Kidney glomerular epithelial cell (primary cell): ENCODE data around the gene MRAP2.
"Not testable (repeated sequence)": the region's sequence is repeated elsewhere in the genome, so short reads cannot be mapped to it uniquely, and the experiment has no call there.

ENCODE experiments used
- DNase-seq: peaks from one replicate; lab custom pipeline; 2025; lab: John Stamatoyannopoulos, UW

MRAP2 gene

DNA sequence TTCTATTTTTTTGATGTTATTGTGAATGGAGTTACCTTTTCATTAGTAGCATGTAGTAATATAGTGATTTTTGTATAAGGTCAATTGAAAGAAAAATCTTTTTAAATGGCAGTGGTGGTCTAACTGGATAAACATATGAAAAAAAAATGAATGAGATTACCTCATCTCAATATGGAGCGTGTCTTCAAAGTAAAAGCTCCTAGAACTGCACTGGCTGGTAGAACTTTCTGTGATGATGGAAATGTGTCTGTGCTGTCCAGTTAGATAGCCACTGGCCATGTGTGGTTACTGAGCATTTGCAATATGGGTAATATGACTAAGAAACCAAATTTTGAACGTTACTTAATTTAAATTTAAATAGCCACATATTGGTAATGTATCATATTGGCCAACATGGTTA, 44.1 kb downstream of the MRAP2 start:
- DNase-seq: no peak

DNA sequence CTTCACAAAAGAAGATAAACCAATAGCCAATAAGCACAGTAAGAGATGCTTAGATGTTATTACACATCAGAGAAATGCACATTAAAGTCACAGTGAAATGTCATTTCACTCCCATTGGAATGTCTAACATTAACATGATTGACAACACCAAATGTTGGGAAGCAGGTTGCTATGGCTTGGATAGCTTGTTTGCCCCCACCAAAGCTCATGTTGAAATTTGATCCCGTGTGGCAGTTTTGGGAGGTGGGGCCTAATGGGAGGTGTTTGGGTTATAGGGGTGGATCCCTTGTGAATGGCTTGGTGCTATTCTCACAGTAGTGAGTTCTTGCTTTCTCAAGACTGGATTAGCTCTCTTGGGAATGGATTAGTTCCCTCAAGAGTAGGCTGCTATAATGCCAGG, 44.8 kb downstream of the MRAP2 start:
- no peak for DNase-seq

- DNase-seq: no peak
Observed at GRCh38 chr6:84081222-84081621, 47.6 kb downstream of the MRAP2 start.

DNA sequence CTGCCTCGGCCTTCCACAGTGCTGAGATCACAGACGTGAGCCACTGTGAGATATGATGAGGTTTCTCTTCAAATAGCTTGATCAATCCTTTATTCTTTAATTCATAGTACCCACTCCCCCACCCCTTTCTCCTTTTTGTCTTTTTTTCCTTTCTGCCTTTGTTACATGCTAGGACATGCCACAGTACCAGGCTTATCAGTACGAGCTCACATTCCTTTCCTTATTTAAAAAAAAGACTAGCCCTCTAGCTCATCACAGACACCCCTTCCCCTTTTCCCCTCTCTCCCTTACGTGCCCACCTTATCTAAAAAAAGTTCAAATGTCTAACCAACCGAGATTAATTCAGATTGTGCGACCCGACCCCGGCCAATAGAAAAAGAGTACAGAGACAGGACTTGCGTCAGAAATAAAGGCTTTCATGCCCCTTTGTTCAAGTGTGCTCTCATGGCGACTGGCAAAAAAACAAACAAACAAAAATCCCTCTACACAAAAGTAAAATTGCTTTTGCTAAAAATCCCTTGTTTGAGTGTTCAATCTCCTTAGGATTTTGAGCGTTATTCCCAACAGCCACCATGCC, 49.2 kb downstream of the MRAP2 start:
- no peak for DNase-seq

GRCh38 chr6:84084705-84085104, 51.1 kb downstream of the MRAP2 start:
- not testable (repeated sequence) for DNase-seq

- DNase-seq: no peak
Observed at GRCh38 chr6:84086056-84086455, 52.5 kb downstream of the MRAP2 start.

DNA sequence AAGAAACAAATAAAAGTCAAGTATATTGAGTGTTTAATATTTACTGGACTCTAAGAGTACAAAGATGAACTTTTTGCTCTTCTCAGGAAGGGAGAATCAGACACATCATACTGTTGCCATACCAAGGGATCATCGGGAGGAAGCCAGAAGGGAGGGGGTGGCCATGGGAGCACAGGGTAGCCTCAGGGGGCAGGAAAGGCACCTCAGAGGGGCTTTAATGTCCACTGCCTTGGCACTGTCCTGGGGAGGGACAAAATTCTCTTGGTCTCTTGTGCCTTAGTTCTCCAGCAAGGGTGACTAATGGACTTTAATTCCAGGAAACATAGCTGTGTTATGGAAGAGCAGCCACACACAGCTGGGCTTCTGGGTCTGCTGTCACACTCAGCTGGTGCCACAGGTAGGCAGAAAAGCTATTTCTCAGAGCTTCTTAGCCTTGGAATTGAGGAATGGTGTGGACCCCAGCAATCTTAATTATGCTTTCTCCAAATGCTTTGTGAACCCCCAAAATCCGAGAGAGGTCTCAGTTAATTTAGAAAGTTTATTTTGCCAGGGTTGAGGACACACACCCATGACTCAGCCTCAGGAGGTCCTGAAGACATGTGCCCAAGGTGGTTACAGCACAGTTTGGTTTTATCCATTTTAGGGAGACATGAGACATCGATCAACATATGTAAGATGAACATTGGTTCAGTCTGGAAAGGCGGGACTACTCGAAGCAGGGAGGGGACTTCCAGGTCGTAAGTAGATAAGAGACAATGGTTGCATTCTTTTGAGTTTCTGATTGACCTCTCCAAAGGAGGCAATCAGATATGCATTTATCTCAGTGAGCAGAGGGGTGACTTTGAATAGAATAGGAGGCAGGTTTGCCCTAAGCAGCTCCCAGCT, 53.2 kb downstream of the MRAP2 start:
- no peak for DNase-seq

DNA sequence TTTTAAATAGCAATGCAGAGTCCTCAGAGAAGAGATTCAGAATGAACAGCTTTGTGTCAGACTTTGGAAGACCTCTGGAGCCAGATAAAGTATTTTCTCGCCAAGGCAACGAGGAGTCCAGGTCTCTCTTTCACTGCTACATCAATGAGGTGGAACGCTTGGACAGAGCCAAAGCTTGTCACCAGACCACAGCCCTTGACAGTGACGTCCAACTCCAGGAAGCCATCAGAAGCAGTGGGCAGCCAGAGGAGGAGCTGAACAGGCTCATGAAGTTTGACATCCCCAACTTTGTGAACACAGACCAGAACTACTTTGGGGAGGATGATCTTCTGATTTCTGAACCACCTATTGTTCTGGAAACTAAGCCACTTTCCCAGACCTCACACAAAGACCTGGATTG, 55.5 kb downstream of the MRAP2 start:
- DNase-seq: no peak

DNA sequence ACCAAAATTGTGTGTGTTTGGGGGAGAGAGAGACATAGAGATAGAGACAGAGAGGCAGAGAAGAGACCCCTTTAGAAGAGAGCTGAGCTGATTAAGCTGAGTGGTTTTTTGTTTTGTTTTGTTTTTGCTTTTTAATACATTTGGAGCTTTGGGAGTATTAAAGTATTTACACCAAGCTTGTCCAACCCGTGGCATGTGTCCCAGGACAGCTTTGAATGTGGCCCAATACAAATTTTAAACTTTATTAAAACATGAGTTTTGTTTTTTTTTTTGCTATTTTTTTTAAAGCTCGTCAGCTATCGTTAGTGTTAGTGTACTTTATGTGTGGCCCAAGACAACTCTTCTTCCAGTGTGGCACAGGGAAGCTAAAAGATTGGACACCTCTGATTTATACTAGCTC, 56.0 kb downstream of the MRAP2 start:
- DNase-seq: no peak

GRCh38 chr6:84093441-84094435, 60.2 kb downstream of the MRAP2 start:
- no peak for DNase-seq

DNA sequence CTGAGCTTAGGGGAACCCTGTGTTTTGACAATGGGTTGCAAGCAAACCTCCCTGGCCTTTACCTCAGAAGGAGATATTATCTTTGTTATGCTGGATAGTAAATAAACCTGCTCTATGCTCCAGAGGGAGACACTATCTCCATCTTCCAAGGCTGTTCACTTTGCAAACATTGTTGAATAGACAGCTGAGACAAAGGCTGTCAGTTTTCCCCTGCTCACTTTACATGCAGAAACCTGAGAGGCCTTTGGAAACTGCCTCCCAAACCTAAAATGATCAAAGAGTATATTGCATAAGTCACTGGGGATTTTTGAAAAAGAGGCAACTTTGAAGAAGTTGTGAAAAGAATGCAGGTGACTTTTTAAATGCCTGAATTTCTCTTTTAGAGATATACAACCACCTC, 61.6 kb downstream of the MRAP2 start:
- DNase-seq: no peak

DNA sequence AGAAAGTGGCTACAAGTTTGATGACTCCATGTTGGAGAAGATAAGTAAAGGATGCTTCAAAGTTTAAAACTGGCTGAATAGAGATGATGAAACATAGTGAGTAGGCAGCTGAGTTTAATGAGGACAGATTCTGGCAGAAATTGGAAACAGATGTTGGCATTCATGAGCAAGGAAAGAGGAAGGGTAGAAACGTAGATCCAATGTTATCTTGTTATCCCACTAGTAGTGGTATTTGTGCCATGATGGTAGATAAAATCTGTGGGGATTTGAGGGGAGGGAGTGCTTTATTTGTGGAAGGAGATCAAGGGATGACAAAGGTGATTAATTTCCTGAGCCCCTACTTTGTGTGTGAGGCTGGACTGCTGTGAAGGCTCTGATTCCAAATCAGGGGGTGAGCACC, 69.5 kb downstream of the MRAP2 start:
- no peak for DNase-seq

- peak; percentile 76 for DNase-seq
Observed at GRCh38 chr6:84105215-84105924, 71.8 kb downstream of the MRAP2 start.

GRCh38 chr6:84107495-84107894, 73.9 kb downstream of the MRAP2 start:
- DNase-seq: no peak

DNA sequence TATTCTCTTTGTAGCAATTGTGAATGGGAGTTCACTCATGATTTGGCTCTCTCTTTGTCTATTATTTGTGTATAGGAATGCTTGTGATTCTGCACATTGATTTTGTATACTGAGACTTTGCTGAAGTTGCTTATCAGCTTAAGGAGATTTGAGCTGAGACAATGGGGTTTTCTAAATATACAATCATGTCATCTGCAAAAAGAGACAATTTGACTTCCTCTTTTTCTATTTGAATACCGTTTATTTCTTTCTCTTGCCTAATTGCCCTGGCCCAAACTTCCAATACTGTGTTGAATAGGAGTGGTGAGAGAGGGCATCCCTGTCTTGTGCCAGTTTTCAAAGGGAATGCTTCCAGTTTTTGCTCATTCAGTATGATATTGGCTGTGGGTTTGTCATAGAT, 77.8 kb downstream of the MRAP2 start:
- not testable (repeated sequence) for DNase-seq

DNA sequence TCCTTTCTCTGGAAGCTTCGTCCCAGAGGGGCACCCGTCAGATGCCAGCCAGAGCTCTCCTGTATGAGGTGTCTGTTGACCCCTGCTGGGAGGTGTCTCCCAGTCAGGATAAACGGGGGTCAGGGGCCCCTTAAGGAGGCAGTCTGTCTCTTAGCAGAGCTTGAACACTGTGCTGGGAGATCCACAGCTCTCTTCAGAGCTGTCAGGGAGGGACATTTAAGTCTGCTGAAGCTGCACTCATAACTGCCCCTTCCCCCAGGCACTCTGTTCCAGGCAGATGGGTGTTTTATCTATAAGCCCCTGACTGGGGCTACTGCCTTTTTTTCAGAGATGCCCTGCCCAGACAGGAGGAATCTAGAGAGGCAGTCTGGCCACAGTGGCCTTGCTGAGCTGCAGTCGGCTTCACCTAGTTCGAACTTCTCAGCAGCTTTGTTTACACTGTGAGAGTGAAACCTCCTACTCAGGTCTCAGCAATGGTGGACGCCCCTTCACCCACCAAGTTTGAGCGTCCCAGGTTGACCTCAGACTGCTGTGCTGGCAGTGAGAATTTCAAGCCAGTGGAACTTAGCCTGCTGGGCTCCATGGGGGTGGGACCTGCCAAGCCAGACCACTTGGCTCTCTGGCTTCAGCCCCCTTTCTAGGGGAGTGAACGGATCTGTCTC, 81.5 kb downstream of the MRAP2 start:
- DNase-seq: not testable (repeated sequence)

GRCh38 chr6:84118191-84118590, 84.6 kb downstream of the MRAP2 start:
- no peak for DNase-seq

- no peak for DNase-seq
Observed at GRCh38 chr6:84119277-84119676, 85.7 kb downstream of the MRAP2 start.

GRCh38 chr6:84123186-84123585, 89.6 kb downstream of the MRAP2 start:
- no peak for DNase-seq

GRCh38 chr6:84129588-84129987, 96.0 kb downstream of the MRAP2 start:
- not testable (repeated sequence) for DNase-seq

DNA sequence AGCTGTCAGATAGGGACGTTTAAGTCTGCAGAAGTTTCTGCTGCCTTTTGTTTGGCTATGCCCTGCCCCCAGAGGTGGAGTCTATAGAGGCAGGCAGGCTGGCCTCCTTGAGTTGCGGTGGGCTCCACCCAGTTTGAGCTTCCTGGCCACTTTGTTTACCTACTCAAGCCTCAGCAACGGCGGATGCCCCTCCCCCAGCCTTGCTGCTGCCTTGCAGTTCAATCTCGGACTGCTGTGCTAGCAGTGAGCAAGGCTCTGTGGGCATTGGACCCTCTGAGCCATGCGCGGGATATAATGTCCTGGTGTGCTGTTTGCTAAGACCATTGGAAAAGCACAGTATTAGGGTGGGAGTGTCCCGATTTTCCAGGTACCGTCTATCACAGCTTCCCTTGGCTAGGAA, 99.8 kb downstream of the MRAP2 start:
- not testable (repeated sequence) for DNase-seq
